ENCODE data around the gene REX1BD.

The REX1BD gene

DNA sequence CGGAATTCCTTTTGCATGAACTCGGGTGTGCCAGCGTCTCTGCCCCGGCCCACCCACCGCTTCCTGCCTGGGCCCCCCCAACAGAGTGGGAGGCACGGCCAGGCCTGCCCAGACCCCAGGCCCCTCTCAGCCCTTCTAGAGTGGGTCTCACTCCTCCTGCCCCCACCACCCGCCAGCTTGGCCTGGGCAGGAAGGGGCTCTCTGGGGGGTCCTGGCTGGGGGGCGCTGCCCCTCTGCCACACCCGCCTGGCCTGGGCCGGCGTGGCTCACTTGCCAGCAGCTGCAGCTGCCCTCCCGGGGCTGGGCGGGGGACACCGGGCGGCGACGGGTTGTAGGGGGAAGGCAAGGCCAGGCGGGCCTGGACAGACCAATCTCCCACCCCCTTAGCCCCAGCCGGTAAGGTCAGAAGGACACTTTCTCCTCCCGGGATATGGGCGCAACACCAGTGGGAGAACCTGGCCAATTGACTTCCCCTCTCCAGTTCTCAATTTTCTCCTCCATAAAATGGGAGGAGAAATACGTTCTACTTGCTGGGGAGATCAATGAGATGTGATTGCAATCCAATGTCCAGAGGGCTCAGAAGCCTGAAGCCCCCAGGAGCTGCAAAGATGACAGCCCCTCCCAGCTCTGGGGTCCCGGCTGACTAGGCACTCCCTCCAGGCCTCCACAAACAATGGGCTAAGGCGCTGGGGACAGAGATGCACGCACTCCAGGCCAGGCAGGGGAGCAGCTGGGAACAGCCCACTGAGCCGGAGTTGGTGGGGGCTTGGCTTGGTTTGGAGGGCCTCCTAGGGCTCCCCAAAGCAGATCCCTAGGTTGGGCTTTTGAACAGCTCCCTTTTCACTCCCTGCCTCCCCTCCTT, 15.6 kb downstream of the REX1BD start:
- DNase-seq = no peak

DNA sequence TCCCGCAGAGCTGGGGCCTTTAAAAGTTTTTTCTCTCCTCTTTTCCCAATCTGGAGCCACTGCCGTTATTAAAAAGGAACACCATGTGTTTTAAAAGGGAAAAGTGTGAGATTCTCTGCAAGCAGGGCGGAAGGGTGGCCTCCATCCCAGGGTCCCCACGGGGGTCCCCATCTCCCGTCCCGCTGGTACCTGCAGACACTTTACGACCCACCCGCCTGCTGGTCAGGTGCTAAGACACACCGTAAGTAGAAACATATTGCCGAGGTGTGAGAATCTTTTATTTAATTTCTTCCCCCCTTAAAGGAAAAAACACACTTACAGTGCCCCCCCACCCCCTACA, 16.2 kb downstream of the REX1BD start:
- DNase-seq = no peak

DNA sequence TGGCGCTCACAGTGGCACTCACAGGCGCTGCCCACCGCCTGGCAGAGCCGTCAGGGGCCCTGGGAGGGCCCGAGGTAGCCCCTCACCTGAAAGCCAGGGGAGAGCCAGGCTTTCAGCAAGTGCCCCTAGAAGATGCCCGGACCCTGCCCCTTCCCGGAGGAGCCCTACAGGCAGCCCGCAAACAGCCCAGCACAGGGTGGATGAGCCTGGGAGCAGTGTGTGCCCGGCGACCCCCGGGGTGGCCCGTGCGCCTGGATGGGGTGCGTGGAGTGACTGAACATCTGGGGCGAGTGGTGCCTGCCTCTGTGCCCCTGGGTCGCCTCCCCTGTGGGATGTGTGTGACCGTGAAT, 16.6 kb downstream of the REX1BD start:
- no peak for DNase-seq

DNA sequence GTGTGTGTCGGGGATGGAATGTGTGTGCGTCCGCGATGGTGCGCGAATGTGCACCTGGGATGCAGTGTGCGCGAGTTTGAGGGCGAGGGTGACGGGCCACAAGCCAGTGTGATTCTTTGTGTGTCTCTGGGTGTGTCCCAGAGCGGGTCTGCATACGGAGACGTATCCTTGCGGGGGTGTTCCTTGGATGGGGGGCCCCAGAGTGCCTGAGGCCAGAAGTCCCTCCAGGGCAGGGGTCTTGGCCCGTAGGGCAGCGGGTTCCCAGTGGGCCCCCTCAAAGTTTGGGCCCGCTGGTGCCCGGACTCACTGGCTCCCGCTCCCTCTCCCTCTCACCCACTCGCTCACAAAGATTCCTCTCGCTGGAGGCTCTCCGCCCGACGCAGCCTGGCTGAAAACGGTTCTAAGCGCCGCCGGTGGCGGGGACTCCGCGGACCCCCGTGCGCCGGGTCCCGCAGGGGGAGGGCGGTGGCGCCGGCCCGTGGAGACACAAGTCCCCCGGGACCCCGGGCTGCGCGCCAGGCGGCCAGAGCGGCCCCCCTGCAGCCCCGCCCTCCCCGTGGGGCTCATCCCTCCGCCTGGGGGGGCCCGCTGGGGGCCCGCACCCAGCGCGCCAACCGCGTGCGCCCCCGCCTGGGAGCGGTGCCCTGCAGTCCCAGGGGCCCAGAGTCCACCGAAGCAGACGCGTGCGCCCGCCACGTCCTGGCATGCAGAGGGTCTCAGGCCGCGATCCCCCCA, 17.1 kb downstream of the REX1BD start:
- no peak for DNase-seq

DNA sequence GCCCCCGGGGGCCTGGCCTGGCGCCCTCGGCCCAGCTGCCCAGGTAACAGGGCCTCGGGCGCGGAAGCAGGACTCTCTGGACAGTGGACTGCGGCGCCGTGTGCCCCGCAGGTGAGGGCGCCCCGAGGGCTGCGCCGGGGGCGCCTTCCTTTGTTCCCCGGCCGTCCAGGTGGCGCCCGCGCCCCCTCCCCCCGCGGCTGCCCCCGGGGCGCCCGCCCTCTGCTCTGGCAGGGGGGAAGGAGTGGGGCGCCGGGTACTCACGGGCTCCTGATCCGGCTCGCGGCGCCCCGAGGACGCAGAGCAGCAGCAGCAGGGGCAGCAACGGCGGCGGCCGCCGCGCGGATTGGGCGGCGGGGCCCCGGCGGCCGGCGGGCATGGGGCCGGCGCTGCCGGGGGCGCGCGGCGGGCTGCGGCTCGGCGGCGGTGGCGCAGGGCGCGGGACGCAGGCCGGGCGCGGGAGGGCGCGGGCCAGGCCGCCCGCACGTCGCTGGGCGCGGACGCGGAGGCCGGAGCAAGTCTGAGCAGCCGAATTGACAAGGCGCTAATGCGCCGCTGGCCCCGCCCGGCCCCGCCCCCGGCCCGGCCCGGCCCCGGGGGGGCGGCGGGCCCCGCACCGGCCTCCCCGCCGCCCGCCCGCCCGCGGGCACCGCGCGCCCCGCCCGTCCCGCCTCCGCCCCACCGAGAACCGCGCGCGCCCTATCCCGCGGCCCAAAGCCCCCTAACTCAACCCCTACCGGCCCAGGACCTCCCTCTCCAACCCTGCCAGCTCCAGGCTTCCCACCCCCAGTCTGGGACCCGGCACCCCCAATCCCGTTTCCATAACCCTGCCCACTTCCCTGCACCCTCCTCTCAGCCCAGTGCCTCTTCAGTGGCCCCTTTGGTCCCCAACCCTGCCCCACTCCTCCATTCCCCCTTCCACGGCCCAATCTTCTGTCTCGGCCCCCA, 18.0 kb downstream of the REX1BD start, which contains the start of gene CRLF1:
TSS of gene CRLF1 (minus strand) at position 519 of the 945 bp plus-strand sequence. CDS start at position 376, 143 bp downstream.
- no peak for DNase-seq

DNA sequence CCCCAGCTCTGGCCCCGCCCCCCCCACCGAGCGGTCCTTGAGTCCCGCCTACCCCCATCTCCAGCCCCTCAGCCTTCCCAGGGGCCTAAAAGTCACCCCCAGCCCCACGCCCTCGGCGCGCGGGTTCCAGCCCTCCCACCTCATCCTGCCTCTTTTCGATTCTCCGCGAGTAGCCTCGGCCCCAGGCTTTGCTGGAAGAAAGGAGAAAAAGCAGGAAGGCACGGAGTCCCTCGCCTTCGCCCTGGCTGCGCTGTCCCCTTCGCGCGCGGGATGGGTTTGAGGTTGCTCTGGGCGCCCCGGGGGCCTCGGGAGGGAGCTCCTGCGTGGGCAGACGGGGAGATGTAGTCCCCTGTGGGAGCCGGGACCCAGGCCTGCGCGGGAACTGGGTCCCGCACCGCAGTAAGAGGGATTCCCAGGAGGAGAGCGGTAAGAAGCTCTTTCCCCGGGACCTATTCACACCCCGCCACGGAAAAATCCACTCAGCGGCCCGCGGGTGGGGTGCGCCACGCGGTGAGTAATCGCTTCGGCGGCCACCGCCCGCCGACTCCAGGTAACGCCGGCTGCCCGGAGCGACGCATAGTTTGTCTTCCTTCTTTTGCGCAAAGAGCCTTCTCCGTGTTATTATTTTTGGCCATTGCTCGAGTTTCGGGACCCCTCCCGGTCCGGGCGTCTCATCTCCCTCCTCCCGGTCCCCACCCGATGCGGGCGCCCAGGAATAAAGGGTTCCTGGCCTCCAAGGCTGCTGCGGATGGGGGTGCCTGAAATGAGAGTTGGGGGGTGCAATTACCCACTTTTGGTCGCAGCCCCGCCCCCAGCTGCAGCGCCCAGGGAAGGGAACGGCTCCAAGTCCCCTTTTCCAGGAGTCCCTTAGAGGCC, 18.9 kb downstream of the REX1BD start:
- DNase-seq = no peak

DNA sequence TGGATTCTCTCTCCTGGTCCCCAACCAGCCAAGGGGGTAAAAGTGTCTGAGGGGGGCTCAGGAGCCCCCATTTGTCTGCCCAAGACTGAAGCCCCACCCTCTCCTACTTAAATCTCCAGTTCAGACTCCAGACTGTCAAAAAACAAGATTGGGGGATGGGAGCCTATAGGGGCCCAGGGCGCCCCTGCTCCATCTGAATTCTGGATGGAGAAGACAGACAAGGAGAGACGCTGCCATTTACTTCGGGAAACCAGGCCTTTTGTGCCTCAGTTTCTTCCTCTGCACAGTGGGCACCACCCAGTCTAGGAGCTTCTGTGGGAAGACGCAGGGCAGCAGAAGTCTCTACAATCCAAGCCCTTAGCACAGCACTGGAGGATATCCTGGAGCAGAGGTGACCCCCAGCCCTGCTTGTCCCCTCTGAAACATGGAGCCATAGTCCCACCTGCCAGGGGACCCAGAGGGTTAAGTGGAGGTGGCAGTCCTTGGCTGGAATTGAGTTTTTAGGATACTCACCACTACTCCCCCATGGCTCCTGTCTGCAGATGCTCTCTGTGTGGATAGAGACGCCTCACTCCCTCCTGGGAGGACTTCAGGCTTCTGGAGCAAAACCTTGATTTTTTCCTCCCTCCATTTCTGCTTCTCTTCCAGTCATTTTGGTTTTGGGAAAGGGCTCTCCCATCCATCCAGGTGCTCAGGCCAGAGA, 19.7 kb downstream of the REX1BD start:
- no peak for DNase-seq

DNA sequence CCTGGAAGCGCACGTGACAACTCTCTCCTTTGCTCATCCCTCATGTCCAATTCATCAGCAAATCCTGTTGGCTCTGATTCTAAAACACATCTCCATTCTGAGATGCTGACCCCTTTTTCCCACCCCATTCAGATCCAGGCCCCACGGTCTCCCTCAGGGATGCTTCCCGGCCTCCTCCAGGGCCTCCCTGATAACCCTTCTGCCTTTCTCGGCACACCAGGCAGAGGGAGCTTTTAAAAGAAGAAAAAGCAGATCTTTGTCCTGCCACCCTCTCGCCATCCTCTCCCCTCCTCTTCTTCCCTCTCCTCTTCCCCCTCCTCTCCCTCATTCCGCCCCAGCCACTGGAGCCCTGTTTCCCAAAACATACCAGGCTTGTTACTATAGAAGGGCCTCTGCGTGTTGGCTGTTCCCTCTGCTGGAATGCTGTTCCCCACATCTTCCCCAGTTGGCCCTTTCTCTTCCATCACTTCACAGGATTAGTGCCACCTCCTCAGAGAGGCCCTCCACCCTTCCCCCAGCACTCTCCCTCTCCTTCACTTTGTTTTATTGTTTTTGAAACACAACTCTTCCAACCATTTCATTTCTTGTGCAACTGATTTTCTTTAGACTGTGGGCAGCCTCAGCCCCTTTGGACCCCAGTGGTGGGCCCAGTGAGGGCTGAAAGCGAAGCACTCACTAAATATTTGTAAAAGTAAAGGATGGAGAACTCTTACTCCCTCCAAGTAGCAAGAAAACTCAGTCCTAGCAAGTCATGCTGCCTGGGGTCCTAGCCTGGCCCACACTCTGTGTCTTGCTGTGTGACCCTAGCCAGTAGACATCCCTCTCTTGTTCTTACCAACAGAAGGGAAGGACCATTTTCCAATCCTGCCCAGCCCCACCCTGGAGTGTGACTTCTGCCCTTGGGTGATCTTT, 20.5 kb downstream of the REX1BD start:
- no peak for DNase-seq

DNA sequence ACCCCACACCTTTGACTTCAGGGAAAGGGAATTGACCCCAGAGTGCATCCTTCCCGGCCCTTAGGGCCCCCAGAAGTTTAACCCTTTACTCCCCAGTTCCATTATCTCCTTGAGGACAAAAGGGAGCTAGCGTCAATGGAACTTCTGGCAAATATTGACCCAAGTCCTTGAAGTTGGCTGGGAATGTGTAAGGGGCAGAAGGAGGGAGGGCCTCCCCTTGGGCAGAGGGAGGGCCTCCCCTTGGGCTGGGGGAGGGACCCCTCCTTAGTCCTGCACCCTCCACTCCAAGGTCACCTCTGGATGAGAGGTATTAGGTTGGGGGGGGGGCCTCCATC, 21.1 kb downstream of the REX1BD start:
- DNase-seq = no peak

DNA sequence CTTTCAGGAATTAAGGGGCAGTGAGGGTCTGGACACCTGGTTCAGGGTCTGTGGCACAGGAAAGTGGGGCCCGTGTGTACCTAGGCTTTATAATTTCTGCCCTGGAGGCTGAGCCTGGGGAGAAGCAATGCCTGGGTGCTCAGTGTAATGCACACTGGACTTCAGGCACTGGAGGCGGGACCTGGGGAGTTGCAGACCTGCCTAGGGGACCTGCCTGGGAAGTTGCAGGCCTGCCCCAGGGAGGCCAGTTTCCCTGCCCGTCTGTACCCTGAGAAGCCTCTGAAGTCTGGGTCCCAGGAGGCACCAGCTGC, 21.6 kb downstream of the REX1BD start:
- no peak for DNase-seq

DNA sequence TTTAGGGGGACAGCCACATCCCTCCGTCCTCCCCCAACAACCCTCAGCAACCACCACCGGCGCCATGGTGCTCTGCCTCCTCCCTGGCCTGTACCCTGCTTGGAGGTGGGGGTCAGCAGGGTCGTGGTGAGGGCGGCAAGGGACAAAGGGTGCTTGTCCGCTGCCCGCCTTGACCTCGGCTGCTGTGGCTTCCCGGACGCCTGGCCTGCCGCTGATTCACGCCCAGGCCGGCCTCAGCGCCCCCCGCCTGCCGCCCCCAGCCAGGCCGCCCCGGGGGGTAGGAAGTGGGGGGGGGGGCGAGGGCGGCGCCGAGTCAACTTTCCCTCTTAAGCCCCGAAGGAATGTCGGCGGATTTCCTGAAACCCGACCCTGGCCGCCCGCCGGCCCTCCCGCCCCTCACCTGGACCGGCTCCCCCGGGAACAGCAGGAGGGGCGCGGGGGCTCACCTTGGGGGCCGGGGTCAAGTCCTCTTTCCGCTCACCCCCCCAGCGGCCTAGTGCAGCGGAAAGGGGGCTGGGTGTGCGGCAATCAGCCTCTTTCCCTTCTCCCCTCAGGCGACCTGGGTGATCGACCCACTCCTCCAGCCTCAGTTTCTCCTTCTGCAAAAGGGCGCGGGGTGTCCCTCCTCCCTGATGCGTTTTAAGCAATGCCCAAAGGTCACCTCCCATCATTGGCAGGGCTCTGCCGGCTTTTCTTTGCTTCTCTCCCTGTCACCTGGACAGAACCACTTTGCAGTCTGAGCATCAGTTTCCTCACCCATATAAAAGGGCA, 22.1 kb downstream of the REX1BD start:
- no peak for DNase-seq

DNA sequence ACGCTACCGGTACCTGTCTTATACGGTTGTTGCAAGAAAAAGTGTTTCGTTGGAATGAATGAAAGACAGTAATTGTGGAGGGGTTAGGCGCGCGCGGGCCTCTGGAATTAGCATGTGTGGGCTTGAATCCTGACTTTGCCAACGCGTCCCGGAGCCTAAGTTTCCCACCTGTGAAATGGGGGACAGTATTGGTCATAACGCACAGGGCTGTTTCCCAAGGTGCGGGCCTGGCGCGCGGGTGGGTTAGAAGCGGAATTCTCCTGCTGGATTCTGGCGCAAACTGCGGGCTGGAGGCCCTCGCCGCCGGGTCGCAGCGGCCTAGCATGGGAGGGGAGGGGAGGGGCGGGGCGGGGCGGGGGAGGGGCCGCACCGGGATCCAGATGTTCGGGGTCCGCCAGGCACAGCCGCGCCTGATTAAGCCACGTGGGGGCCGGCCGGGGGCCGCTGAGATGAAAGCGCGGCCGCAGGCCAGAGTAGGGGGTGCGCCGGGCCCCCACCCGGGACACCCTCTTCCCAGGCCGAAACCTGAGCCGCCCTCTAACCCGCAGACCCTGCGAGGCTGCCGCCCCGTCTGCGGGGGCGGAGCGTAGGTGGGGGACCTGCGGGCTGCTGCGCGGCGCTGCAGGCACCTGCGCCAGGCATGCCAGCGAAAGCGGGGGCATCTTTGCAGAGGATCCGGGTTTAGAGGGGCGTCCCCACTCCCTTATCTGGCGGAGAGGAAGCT, 22.9 kb downstream of the REX1BD start:
- DNase-seq = no peak

DNA sequence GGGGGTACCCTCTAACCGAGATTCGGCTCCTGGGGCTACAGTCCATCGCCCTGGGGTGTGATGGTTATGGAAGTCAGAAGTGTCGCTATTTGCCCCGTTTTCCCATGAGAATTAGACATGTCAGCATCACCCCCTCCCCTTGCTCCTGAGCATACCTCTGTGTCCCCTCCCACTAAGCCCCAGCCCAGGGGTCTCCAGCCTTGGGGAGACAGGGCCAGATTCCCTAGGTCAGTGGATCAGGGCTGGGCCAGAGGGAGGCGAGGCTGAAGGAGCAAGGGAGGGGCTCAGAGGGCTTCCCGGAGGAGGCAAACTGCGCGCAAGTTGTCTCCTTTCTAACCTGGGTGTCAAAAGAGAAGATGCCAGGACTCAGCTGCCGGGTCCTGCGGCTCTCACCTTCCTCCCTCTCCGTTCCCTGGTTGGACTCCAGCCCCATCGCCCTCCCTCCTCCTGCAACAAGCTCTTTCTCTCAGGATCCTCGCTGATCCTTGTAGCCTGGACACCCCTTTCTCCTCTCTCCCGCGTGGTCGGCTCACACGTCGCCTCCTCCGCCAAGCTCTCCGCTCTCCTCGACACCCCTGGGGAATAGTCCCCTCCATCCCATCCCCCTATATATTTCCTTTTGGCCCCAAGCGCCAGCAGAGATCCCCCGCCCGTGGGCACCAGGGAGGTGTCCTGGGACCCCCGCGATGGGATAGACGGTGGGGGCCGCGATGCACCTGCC, 23.6 kb downstream of the REX1BD start:
- DNase-seq = no peak

DNA sequence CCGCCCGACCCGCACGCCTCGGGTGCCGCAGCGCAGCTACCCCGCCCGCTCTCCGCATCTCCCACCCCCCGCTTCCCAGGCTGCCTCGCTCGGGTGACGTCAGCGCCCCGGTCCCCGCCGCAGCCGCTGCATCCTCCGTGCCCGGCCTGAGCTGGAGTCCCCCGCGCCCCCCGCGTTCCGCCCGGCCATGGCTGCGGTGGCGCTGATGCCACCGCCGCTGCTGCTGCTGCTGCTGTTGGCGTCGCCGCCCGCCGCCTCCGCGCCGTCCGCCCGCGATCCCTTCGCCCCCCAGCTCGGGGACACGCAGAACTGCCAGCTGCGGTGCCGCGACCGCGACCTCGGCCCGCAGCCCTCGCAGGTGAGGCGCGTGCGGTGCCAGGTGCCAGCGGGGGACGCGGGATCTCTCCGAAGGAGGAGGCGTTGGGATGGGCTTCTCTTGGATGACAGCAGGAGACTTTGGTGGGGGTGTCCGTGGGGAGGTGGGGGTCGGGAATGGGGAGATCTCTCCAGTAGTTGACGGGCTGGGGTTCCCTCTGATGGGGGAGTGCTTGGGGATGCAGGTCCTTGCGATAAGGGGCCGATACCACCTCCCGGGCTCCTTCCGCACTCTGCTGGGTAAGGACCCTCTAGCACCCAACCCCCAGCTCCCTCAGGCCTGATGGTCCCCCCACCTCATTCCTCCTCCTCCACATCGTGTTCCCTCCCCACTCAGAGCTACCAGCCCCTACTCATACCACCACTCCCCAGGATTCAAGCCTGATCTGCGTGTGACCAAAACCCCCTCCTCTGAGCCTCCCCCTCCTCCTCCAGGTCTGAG, 24.4 kb downstream of the REX1BD start, which contains the start of gene TMEM59L:
TSS of gene TMEM59L (plus strand) at position 99 of the 817 bp plus-strand sequence. CDS start at position 188, 89 bp downstream.
- DNase-seq = peak; percentile 22

DNA sequence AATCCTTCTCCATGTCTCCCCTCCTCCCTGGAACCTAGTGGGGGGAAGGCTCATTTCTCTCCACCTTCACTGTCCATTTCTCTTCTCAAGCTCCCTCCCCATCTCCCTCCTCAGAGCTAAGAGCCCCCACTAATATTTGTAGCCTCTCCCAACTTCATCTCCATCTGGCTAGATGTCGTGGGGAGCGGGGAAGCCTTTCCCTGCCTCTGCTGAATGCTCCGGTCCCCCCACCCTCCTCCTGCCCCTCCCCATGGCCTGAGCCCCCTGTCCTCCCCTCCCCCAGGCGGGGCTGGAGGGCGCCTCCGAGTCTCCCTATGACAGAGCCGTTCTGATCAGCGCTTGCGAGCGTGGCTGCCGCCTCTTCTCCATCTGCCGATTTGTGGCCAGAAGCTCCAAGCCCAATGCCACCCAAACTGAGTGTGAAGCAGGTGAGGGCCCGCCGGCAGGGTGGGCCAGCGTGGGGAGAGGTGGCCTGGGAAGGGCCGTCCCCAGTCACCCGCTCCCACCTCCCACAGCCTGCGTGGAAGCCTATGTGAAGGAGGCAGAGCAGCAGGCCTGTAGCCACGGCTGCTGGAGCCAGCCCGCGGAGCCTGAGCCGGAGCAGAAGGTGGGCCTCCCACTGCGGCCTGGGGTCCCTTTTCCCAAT, 25.1 kb downstream of the REX1BD start:
- DNase-seq = no peak

DNA sequence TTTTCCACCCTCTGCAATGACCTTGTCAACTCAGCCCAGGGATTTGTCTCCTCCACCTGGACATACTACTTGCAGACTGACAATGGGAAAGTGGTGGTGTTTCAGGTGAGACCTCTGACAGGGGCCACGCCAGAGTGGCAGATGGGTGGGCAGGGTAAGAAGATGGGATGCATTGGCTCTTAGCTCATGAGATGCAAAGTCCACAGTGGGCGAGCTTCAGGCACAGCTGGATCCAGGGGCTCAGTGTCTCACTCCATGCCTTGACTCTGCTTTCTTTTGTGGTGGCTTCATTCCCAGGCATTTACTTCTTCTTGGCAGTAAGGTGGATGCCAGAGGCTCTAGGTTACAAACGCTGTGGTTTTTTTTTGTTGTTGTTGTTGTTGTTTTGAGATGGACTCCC, 27.4 kb downstream of the REX1BD start:
- no peak for DNase-seq

DNA sequence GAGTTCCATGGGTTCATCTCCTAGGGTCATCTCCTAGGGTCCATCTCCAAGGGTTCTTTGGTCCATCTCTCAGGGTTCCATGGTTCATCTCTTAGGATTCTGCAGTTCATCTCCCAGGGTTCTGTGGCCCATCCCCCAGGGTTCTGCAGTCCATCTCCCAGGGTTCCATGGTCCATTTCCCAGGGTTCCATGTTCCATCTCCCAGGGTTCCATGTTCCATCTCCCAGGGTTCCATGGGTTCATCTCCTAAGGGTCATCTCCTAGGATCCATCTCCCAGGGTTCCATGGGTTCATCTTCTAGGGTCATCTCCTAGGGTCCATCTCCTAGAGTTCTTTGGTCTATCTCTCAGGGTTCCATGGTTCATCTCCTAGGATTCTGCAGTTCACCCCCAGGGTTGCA, 29.0 kb downstream of the REX1BD start:
- no peak for DNase-seq

All from effector CD8-positive, alpha-beta T cell (primary cell).